Transverse colon (tissue), 4 donors: ENCODE results near the gene PTF1A.

Experiments
- EP300 ChIP-seq: sonication (generic); formaldehyde crosslinking; IDR thresholded peaks from one replicate; pipeline ENCODE4 v1.6.1; 2017; ENCODE audit warnings: antibody characterized with exemption, low read depth
- POLR2A ChIP-seq: fragments of 450-650 bp; IDR thresholded peaks from one replicate; pipeline ENCODE4 v1.6.1; 2016; ENCODE audit warnings: antibody characterized with exemption, mild to moderate bottlenecking, moderate library complexity
- POLR2AphosphoS5 ChIP-seq, 3 donors: sonication (generic); formaldehyde crosslinking; IDR thresholded peaks; one replicate each; pipeline ENCODE4 v1.6.1; 2016; ENCODE audit warnings: antibody characterized with exemption in 3 of 3
- TF ChIP-seq, protein P1 (sequence below), 5 experiments: fragments of 200-600 bp in 3 of 5; fragments of 450-650 bp in 2 of 5; sonication (generic) in 3 of 5; IDR thresholded peaks; 1 replicate in 2 of 5; 2 replicates in 3 of 5; pipeline ENCODE4 v1.5.1; 2016 to 2017; ENCODE audit warnings: antibody characterized with exemption in 5 of 5, inconsistent platforms in 3 of 5, mild to moderate bottlenecking in 2 of 5, moderate library complexity in 1 of 5

DNA sequence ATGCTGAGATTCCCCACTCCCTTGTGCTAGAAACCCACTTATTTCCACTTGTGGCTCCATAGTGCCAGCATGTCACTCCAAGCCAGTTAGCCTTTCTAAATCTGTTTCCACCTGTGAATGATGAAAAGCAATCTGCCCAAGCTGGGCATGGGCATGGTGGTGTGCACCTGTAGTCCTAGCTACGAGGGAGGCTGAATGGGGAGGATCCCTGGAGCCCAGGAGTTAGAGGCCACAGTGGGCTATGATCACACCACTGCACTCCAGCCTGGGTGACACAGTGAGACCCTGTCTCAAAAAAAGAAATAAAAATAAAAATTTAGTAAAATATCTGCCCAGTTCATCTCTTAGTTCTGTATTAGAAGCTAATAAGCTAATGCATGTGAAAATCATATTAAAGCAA lies 5.0 kb upstream of the PTF1A start:
- TF ChIP-seq, protein P1, sequence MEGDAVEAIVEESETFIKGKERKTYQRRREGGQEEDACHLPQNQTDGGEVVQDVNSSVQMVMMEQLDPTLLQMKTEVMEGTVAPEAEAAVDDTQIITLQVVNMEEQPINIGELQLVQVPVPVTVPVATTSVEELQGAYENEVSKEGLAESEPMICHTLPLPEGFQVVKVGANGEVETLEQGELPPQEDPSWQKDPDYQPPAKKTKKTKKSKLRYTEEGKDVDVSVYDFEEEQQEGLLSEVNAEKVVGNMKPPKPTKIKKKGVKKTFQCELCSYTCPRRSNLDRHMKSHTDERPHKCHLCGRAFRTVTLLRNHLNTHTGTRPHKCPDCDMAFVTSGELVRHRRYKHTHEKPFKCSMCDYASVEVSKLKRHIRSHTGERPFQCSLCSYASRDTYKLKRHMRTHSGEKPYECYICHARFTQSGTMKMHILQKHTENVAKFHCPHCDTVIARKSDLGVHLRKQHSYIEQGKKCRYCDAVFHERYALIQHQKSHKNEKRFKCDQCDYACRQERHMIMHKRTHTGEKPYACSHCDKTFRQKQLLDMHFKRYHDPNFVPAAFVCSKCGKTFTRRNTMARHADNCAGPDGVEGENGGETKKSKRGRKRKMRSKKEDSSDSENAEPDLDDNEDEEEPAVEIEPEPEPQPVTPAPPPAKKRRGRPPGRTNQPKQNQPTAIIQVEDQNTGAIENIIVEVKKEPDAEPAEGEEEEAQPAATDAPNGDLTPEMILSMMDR (IDR thresholded peaks at IDR 0.05) = no peak
- no peak for TF ChIP-seq POLR2AphosphoS5 (IDR thresholded peaks at IDR 0.05)
- no peak for TF ChIP-seq POLR2A
- TF ChIP-seq EP300 = no peak
